H9 (cell line): ENCODE results near the gene DLX6. TPM values are rescaled to one million over a fixed set of nuclear protein-coding genes. Genes with fewer than 3 reads are reported as not detected.

Experiments used
- DNase-seq: peaks from one replicate; pipeline ENCODE4 v3.0.0-alpha.2; 2017
- H2AFZ ChIP-seq: one replicate; pipeline ENCODE4 v1.6.1; 2013; ENCODE audit warnings: mild to moderate bottlenecking, low read length, control low read depth, moderate library complexity
- H2AK5ac ChIP-seq: 2 replicates; pipeline ENCODE4 v1.6.1; 2013; ENCODE audit warnings: low read length, control low read depth, mixed read lengths; ENCODE audit not compliant: insufficient read length
- H2BK120ac ChIP-seq: one replicate; pipeline ENCODE4 v1.6.1; 2013; ENCODE audit warnings: low read depth, mild to moderate bottlenecking, low read length, control low read depth, inconsistent platforms; ENCODE audit not compliant: poor library complexity, severe bottlenecking
- H2BK12ac ChIP-seq: 2 replicates; pipeline ENCODE4 v1.6.1; 2013; ENCODE audit warnings: low read length, control low read depth, mixed read lengths, low read depth; ENCODE audit not compliant: insufficient read length
- H2BK15ac ChIP-seq: 2 replicates; pipeline ENCODE4 v1.6.1; 2013; ENCODE audit warnings: low read depth, low read length, control low read depth
- H2BK20ac ChIP-seq: one replicate; pipeline ENCODE4 v1.6.1; 2013; ENCODE audit warnings: low read depth, mild to moderate bottlenecking, low read length, control low read depth, inconsistent platforms; ENCODE audit not compliant: poor library complexity, severe bottlenecking
- H2BK5ac ChIP-seq: 2 replicates; pipeline ENCODE4 v1.6.1; 2013; ENCODE audit warnings: low read length, control low read depth, mixed read lengths; ENCODE audit not compliant: insufficient read length
- H3K14ac ChIP-seq: 2 replicates; pipeline ENCODE4 v1.6.1; 2013; ENCODE audit warnings: low read length, control low read depth; ENCODE audit not compliant: insufficient read depth
- H3K18ac ChIP-seq: 2 replicates; pipeline ENCODE4 v1.6.1; 2013; ENCODE audit warnings: low read depth, mild to moderate bottlenecking, mixed read lengths, low read length, control low read depth; ENCODE audit not compliant: insufficient read length
- H3K23ac ChIP-seq: 2 replicates; pipeline ENCODE4 v1.6.1; 2013; ENCODE audit warnings: low read length, control low read depth, mixed read lengths, low read depth; ENCODE audit not compliant: insufficient read length
- H3K23me2 ChIP-seq: 2 replicates; pipeline ENCODE4 v1.6.1; 2013; ENCODE audit warnings: low read depth, mild to moderate bottlenecking, mixed read lengths, low read length, control low read depth; ENCODE audit not compliant: insufficient read length, poor library complexity, severe bottlenecking
- H3K27ac ChIP-seq: 2 replicates; pipeline ENCODE4 v1.5.1; 2013; ENCODE audit warnings: low read length, control low read depth, mixed read lengths, low read depth; ENCODE audit not compliant: insufficient read length
- H3K27me3 ChIP-seq: 2 replicates; pipeline ENCODE4 v1.6.1; 2013; ENCODE audit warnings: low read length, control low read depth, inconsistent platforms; ENCODE audit not compliant: insufficient read depth
- H3K4ac ChIP-seq: 2 replicates; pipeline ENCODE4 v1.6.1; 2013; ENCODE audit warnings: low read depth, mild to moderate bottlenecking, control low read depth, inconsistent platforms, low read length, moderate library complexity
- H3K4me1 ChIP-seq: 2 replicates; pipeline ENCODE4 v1.6.1; 2013; ENCODE audit warnings: low read length, control low read depth, inconsistent platforms; ENCODE audit not compliant: insufficient read depth
- H3K4me2 ChIP-seq: 2 replicates; pipeline ENCODE4 v1.6.1; 2013; ENCODE audit warnings: low read length, control low read depth, mixed read lengths; ENCODE audit not compliant: insufficient read length, insufficient read depth
- H3K56ac ChIP-seq: 2 replicates; pipeline ENCODE4 v1.6.1; 2013; ENCODE audit warnings: low read depth, mild to moderate bottlenecking, mixed read lengths, low read length, control low read depth; ENCODE audit not compliant: insufficient read length
- H3K79me1 ChIP-seq: 2 replicates; pipeline ENCODE4 v1.6.1; 2013; ENCODE audit warnings: low read depth, mild to moderate bottlenecking, moderate library complexity, low read length, control low read depth, inconsistent platforms; ENCODE audit not compliant: insufficient read depth, poor library complexity, severe bottlenecking
- H3K79me2 ChIP-seq: 2 replicates; pipeline ENCODE4 v1.6.1; 2013; ENCODE audit warnings: low read length, control low read depth, inconsistent platforms; ENCODE audit not compliant: insufficient read depth
- H3K9ac ChIP-seq: 2 replicates; pipeline ENCODE4 v1.6.1; 2013; ENCODE audit warnings: low read length, control low read depth, mixed read lengths; ENCODE audit not compliant: insufficient read length; ENCODE audit errors: extremely low read depth
- H3K9me3 ChIP-seq: one replicate; pipeline ENCODE4 v1.6.1; 2013; ENCODE audit warnings: low read depth, low read length, inconsistent platforms; ENCODE audit not compliant: control insufficient read depth
- H3T11ph ChIP-seq: one replicate; pipeline ENCODE4 v1.6.1; 2013; ENCODE audit warnings: mild to moderate bottlenecking, low read length, control low read depth, inconsistent platforms
- H4K20me1 ChIP-seq: one replicate; pipeline ENCODE4 v1.6.1; 2013; ENCODE audit not compliant: control insufficient read depth, insufficient read length, insufficient read depth
- H4K5ac ChIP-seq: 2 replicates; pipeline ENCODE4 v1.6.1; 2013; ENCODE audit warnings: low read depth, mild to moderate bottlenecking, mixed read lengths, low read length, control low read depth; ENCODE audit not compliant: insufficient read length
- H4K8ac ChIP-seq: replicated peaks from 2 replicates; pipeline ENCODE4 v1.6.1; 2013; ENCODE audit warnings: low read length, control low read depth, mixed read lengths, low read depth; ENCODE audit not compliant: insufficient read length
- H4K91ac ChIP-seq: 2 replicates; pipeline ENCODE4 v1.6.1; 2013; ENCODE audit warnings: low read depth, mild to moderate bottlenecking, moderate library complexity, mixed read lengths, low read length, control low read depth; ENCODE audit not compliant: insufficient read length
- H3K27ac Mint-ChIP-seq, 3 experiments: 2 replicates in 2 of 3; 3 replicates in 1 of 3; pipeline ENCODE4 v1.8.0; 2020 to 2021; ENCODE audit warnings: mixed read lengths in 3 of 3, mild to moderate bottlenecking in 1 of 3, moderate library complexity in 1 of 3
- H3K27me3 Mint-ChIP-seq: 2 replicates; pipeline ENCODE4 v1.8.0; 2021; ENCODE audit warnings: low read depth, mild to moderate bottlenecking, moderate library complexity, mixed read lengths
- H3K36me3 Mint-ChIP-seq, 3 experiments: 2 replicates in 2 of 3; 3 replicates in 1 of 3; pipeline ENCODE4 v1.8.0; 2020 to 2021; ENCODE audit warnings: low read depth in 3 of 3, mixed read lengths in 3 of 3; ENCODE audit not compliant: insufficient read depth in 1 of 3
- H3K4me1 Mint-ChIP-seq, 2 experiments: 2 replicates each; pipeline ENCODE4 v1.8.0; 2020; ENCODE audit warnings: mixed read lengths in 2 of 2
- H3K4me3 Mint-ChIP-seq, 2 experiments: 2 replicates in 1 of 2; 3 replicates in 1 of 2; pipeline ENCODE4 v1.8.0; 2020 to 2021; ENCODE audit warnings: mild to moderate bottlenecking in 2 of 2, mixed read lengths in 2 of 2, moderate library complexity in 1 of 2
- H3K9me3 Mint-ChIP-seq, 2 experiments: 2 replicates in 1 of 2; 3 replicates in 1 of 2; pipeline ENCODE4 v1.8.0; 2020; ENCODE audit warnings: mild to moderate bottlenecking in 2 of 2, mixed read lengths in 2 of 2, moderate library complexity in 1 of 2
- WGBS: extraction: QIAGEN DNeasy Blood & Tissue Kit; methylation state at CpG from one replicate; pipeline ENCODE4 v1.1.7; 2013; ENCODE audit warnings: missing lambda C conversion rate, low lambda C conversion rate, mixed read lengths; ENCODE audit not compliant: insufficient read length; ENCODE audit errors: extremely low coverage; 5-methylcytosine and 5-hydroxymethylcytosine counted together
- total RNA-seq: library from RNA; stranded (reverse); gene quantifications from 2 replicates; pipeline ENCODE4 v1.2.1, GENCODE V29; 2021
- TF ChIP-seq, protein P1 (sequence below): fragments of 200-600 bp; sonication (generic); conservative IDR thresholded peaks from 3 replicates; pipeline ENCODE4 v1.8.0; 2021; ENCODE audit warnings: antibody characterized with exemption, mild to moderate bottlenecking

DLX6 gene
- total RNA-seq, 1 experiment from 2014 or later: 0.24 TPM

DNA sequence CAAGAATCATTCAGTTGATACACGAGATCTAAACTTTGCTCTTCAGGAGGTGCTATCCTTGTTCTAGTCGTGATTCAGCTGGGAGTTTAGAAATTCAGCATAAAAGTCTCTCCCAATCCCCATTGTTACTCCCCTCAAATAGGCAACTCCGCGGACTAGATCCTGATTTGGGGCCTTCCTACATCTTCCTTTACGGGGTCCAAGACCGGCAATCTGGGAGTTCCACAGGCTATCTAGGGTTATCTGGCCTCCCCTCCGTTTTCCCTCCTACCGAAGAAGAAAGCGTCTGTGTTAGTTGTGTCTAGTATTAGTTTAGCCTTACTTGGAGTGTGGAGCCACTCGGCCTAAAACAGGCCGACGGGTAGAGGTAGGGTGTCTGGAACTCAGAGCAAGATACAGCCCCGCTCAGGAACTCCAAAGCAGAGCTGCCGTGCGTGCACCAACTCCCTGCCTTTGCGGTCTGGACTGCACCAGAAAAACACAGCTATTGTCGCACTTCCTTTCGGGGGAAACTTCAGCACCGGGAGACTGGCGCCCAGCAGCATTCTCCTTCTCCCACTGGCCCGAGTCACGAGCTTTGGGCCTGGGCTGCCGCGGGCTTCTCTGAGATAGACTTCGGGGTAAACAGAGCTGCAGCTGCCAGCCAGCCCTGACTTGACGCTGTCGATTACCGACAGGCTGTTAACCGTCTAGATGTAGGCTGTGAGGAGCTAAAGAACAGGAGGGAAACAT, 20.8 kb downstream of the DLX6 start:
- H3K27ac Mint-ChIP-seq: no peak overlapping the region; a peak in 2 of 7 replicates
- H3K27me3 Mint-ChIP-seq: peaks cover 98% of the 10 kb centered on the region
- Histone ChIP-seq H3K9me3 (no peaks in the 10 kb centered on the region), H2AK5ac (no peak overlapping the region), H3K4ac (no peak overlapping the region), H3T11ph (no peak overlapping the region), H4K8ac (no peak overlapping the region), H3K18ac (no peak overlapping the region), H3K23ac (no peak overlapping the region), H3K56ac (no peak overlapping the region), H2BK20ac (no peak overlapping the region), H3K27me3 (peaks cover 64% of the 10 kb centered on the region), H2BK15ac (no peak overlapping the region), H4K91ac (no peak overlapping the region), H3K27ac (no peak overlapping the region), H3K4me2 (peak overlapping the region; percentile 11), H2BK5ac (no peak overlapping the region), H3K4me1 (0 out of 2 replicates have a peak, but pooled peaks cover 2% of the 10 kb centered on the region), H3K14ac (no peak overlapping the region), H2BK120ac (no peak overlapping the region), H2AFZ (no peak overlapping the region), H4K20me1 (no peaks in the 10 kb centered on the region), H2BK12ac (no peak overlapping the region), H3K9ac (no peak overlapping the region), H3K23me2 (peaks cover 13% of the 10 kb centered on the region), H3K79me2 (no peaks in the 10 kb centered on the region), H3K79me1 (no peaks in the 10 kb centered on the region), H4K5ac (no peak overlapping the region)
- H3K4me1 Mint-ChIP-seq: peaks cover 57 to 60% of the 10 kb centered on the region in 2 experiments
- no peak for DNase-seq
- TF ChIP-seq, protein P1, sequence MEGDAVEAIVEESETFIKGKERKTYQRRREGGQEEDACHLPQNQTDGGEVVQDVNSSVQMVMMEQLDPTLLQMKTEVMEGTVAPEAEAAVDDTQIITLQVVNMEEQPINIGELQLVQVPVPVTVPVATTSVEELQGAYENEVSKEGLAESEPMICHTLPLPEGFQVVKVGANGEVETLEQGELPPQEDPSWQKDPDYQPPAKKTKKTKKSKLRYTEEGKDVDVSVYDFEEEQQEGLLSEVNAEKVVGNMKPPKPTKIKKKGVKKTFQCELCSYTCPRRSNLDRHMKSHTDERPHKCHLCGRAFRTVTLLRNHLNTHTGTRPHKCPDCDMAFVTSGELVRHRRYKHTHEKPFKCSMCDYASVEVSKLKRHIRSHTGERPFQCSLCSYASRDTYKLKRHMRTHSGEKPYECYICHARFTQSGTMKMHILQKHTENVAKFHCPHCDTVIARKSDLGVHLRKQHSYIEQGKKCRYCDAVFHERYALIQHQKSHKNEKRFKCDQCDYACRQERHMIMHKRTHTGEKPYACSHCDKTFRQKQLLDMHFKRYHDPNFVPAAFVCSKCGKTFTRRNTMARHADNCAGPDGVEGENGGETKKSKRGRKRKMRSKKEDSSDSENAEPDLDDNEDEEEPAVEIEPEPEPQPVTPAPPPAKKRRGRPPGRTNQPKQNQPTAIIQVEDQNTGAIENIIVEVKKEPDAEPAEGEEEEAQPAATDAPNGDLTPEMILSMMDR: no peak
- peak overlapping the region in 1 of 2 experiments; percentile 82; a peak in 3 of 5 replicates for H3K4me3 Mint-ChIP-seq
- peaks cover 2 to 5% of the 10 kb centered on the region in 2 experiments; a peak in 3 of 5 replicates for H3K9me3 Mint-ChIP-seq
- WGBS: no CpG with 5 or more reads among the region's 29 CpGs
- H3K36me3 Mint-ChIP-seq: no peaks in the 10 kb centered on the region; a peak in 1 of 7 replicates
